Suprapubic skin (tissue), 4 donors: ENCODE measurements around the gene MVD.

Experiments
- EP300 ChIP-seq: sonication (generic); formaldehyde crosslinking; IDR thresholded peaks from one replicate; pipeline ENCODE4 v1.6.1; 2017; ENCODE audit warnings: antibody characterized with exemption
- POLR2A ChIP-seq, 2 donors: fragments of 450-650 bp; IDR thresholded peaks; one replicate each; pipeline ENCODE4 v1.6.1; 2017; ENCODE audit warnings: antibody characterized with exemption in 2 of 2, mild to moderate bottlenecking in 2 of 2, moderate library complexity in 2 of 2
- POLR2AphosphoS5 ChIP-seq, 3 donors: sonication (generic); formaldehyde crosslinking; IDR thresholded peaks; one replicate each; pipeline ENCODE4 v1.6.1; 2017; ENCODE audit warnings: antibody characterized with exemption in 3 of 3
- TF ChIP-seq, protein P1 (sequence below), 2 donors: fragments of 200-600 bp in 1 of 2; fragments of 450-650 bp in 1 of 2; sonication (generic) in 1 of 2; IDR thresholded peaks; one replicate each; pipeline ENCODE4 v1.5.1; 2016 to 2019; ENCODE audit warnings: antibody characterized with exemption in 2 of 2, mild to moderate bottlenecking in 1 of 2, moderate library complexity in 1 of 2

DNA sequence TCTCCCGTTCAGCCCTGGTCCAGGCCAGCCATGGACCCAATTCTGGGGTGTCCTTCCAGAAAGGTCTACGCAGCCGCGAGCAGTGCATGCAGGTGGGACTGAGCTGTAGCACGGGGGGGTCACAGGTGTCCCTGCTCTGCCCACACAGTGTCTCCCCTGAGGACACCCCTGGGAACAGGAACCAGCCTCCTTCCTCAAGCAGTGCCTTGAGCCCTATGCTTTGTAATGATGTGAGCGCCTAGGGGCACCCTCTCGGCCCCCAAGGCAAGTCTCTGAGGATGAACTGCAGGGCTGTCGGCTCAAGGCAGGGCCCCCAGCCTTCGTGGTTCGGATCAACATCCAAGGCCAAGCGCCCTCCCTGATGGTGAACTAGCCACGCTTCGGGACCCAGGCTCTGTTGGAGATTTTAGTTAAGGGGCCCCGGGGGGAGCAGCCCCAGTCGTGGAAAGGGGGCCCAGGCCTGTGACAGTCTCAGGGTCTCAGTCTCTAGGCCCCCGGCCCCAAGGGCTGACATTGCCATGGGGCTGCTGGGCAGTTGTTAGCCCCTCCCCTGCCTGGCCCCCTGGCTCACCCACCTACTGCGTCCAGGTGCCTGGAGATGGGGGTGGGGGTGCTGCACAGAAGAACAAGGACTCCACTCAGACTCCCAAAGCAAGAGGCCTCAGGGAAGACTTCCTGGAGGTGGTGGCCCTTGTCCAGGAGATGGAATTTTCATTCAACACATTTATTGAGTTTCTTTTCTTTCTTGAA is 22.2 kb downstream of the MVD start:
- no peak for TF ChIP-seq POLR2A (IDR thresholded peaks at IDR 0.05)
- TF ChIP-seq, protein P1, sequence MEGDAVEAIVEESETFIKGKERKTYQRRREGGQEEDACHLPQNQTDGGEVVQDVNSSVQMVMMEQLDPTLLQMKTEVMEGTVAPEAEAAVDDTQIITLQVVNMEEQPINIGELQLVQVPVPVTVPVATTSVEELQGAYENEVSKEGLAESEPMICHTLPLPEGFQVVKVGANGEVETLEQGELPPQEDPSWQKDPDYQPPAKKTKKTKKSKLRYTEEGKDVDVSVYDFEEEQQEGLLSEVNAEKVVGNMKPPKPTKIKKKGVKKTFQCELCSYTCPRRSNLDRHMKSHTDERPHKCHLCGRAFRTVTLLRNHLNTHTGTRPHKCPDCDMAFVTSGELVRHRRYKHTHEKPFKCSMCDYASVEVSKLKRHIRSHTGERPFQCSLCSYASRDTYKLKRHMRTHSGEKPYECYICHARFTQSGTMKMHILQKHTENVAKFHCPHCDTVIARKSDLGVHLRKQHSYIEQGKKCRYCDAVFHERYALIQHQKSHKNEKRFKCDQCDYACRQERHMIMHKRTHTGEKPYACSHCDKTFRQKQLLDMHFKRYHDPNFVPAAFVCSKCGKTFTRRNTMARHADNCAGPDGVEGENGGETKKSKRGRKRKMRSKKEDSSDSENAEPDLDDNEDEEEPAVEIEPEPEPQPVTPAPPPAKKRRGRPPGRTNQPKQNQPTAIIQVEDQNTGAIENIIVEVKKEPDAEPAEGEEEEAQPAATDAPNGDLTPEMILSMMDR (IDR thresholded peaks at IDR 0.05): no peak
- TF ChIP-seq EP300: no peak
- no peak for TF ChIP-seq POLR2AphosphoS5 (IDR thresholded peaks at IDR 0.05)
